C1 segment of cervical spinal cord (tissue), 14 donors: Measurements from ENCODE around the gene ALDH9A1.
"Not testable (repeated sequence)": the region's sequence is repeated elsewhere in the genome, so short reads cannot be mapped to it uniquely, and the experiment has no call there.

Source experiments
- DNase-seq, 14 donors: peaks; one replicate each; lab custom pipeline; 2025; lab: John Stamatoyannopoulos, UW

The ALDH9A1 gene

GRCh38 chr1:165686971-165687433 lies 11.4 kb downstream of the ALDH9A1 start:
- DNase-seq: no peak

DNA sequence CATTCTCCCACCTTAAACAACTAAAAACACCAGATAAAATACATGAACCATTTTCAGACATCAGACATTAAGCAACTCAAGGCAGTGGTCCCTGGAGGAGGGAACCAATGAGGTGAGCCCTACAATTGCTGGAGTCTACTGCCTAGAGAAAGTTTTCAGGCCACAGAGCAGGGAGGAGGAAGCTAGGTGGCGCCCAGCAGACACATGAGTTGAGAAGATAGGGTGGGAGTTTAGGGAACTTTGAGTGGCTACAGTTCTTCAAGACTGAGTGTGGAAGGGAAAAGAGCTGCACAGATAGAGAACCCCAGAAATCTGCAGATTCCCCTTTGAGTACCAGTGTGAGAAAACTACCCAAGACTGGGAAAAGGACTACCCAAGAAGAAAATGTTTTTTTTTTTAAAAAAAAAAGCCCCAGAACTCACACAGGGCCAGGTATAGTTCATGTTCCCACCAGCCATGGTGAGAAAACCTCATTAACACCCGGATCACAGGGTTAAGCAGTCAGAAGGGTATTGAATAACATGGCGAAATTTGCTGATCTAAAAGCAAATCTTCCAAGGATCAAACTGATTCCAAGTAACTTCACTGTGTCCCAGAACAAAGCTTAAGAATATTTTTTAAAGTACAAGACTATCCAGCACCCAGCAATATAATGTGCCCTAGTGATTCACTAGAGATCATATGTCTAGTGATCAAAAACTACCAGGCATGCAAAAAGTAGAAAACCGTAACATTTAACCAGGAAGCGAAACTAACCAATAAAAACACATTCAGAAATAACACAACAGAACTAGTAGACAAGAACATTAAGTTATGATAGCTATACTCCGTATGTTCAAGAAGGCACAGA lies 12.0 kb downstream of the ALDH9A1 start:
- no peak for DNase-seq

DNA sequence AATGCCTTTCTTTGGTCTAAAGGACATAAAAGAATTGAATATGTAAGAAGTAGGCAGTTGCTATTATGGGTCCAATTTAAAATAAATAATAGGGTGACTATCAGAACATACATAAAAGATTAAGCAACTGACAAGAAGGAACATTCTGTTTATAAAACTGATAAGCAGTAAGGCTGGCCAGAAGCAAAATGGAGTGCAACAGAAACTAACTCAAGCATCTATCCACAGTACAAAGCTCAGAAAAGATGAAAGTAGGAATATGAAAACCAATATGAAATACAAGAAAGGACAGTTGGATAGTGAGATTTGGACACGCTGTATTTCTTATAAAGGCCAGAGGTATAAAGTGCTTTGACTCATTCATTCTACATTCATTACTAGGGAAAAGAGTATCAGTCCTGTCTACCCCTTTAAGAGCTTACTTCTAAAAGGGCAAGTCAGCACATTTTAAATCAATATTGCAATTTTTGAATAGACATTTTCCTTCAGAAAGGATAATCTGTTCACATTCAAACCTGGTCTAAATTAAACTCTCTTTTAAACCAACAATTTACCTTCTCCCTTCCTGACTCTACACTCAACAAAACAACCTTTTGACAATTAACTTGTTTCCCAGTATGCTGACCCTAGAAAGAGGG lies 14.4 kb downstream of the ALDH9A1 start:
- DNase-seq: no peak

- DNase-seq: not testable (repeated sequence)
These were observed 17.6 kb downstream of the ALDH9A1 start for GRCh38 chr1:165680773-165681172.

GRCh38 chr1:165680303-165680702 lies 18.1 kb downstream of the ALDH9A1 start:
- no peak for DNase-seq

DNA sequence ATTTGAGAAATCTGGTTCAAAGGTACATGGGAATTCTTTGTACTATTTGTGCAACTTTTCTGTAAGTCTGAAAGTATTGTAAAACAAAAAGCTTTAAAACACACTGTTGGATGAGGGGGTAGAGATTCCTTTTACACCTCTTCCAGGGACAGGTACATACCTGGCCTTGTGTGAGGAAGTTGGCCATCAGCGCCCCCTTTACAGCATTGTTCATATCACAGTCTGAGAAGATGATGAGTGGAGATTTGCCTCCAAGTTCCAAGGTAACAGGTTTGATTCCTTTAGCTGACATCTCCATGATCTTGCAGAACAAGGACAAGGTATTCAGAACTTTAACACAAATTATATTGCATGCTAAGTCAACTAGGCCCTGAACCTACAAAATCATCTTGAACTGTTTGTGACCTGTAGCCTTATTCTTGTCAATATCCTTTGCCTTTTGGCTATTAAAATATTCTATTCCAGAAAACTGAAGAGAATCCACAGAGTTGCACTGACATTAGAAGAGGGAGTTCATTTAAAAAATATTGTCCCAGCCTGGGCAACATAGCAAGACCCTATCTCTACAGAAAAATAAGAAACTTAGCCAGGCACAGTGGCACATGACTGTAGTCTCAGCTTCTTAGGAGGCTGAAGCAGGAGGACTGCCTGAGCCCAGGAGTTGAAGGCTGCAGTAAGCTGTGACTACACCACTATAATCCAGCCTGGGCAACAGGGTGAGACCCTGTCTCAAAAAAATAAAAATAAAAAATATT lies 18.9 kb downstream of the ALDH9A1 start:
- no peak for DNase-seq

GRCh38 chr1:165678509-165678908 lies 19.9 kb downstream of the ALDH9A1 start:
- no peak for DNase-seq

DNA sequence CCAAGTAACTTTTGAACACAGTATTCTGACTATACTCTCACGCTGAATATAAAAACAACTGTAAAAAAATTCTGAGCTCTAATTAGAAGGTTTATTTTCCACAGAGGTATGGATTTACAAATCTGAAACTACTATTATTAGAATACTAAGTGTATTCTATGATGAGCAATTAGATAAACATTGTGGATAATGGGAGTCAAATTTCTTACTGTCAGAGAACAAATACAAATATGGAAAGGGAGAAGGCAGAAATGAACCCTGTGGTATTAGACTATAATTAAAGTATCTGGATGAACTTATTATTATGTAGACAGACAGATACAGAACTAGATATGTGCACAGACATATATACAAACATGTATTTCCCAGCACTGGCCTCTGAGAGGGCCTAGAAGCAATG lies 22.6 kb downstream of the ALDH9A1 start:
- DNase-seq: no peak

DNA sequence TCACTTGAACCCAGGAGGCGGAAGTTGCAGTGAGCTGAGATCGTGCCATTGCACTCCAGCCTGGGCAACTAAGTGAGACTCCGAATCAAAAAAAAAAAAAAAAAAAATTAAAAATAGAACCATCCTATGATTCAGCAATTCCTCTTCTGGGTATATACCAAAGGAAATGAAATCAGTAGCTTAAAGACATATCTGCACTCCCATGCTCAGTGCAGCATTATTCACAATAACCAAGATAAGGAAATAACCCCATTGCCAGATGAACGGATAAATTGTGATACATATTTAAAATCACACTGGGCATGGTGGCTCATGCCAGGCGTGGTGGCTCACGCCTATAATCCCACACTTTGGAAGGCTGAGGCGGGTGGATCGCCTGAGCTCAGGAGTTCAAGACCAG lies 23.8 kb downstream of the ALDH9A1 start:
- no peak for DNase-seq

DNA sequence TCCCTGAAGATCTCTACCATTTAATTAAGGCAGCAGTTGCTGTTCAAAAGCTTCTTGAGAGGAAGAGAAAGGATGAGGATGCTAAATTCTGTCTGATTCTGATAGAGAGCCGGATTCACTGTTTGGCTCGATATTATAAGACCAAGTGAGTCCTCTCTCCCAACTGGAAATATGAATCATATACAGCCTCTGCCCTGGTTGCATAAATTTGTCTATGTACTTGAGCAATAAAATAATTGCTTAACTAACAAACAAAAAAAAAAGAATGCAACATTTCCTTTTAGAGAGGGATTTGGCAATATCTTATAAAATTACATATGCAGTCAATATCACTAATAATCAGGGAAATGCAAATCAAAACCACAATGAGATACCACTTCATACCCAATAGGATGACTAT lies 26.8 kb downstream of the ALDH9A1 start:
- DNase-seq: no peak

GRCh38 chr1:165668184-165668583 lies 30.2 kb downstream of the ALDH9A1 start:
- no peak for DNase-seq

- DNase-seq: no peak
These were observed 32.1 kb downstream of the ALDH9A1 start for GRCh38 chr1:165666152-165666825.

- DNase-seq: no peak
These were observed 36.2 kb downstream of the ALDH9A1 start for GRCh38 chr1:165662186-165662585.

- no peak for DNase-seq
These were observed 36.7 kb downstream of the ALDH9A1 start for GRCh38 chr1:165661703-165662102.

DNA sequence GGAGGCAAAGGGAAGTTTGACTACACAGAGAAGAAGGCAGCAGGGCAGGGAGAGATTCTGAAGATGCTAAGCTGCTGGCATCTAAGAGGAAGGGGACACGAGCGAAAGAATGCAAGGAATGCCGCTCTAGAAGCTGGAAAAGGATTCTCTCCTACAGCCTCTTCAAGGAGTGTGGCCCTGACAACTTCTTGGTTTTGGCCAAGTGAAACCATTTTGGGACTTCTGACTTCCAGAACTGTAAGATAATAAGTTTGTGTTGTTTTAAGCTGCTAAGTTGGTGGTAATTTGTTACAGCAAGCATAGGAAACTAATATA lies 38.8 kb downstream of the ALDH9A1 start:
- no peak for DNase-seq

DNA sequence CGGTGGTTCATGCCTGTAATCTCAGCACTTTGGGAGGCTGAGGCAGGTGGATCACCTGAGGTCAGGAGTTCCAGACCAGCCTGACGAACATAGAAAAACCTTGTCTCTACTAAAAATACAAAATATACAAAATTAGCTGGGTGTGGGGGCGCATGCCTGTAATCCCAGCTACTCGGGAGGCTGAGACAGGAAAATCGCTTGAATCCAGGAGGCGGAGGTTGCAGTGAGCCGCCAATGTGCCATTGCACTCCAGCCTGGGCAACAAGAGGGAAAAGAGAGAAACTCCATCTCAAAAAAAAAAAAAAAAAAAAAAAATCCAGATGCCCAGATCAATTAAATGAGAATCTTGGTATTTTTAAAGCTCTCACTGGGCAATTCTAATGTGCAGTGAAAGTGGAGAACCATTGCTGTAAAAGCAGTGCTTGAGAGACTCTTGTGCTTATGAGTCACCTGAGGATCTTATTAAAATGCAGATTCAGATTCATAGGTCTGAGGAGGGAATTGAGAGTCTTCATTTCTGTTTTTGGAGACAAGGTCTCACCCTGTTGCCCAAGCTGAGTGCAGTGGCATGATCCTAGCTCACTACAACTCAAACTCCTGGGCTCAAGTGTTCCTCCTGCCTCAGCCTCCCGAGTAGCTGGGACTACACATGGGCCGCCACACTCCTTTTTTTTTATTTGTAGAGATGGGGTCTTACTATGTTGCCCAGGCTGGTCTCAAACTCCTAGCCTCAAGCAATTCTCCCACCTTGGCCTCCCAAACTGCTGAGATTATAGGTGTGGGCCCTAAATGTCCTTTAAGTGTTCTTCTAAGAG lies 39.4 kb downstream of the ALDH9A1 start:
- DNase-seq: not testable (repeated sequence)

GRCh38 chr1:165650981-165651625 lies 47.3 kb downstream of the ALDH9A1 start:
- DNase-seq: no peak

DNA sequence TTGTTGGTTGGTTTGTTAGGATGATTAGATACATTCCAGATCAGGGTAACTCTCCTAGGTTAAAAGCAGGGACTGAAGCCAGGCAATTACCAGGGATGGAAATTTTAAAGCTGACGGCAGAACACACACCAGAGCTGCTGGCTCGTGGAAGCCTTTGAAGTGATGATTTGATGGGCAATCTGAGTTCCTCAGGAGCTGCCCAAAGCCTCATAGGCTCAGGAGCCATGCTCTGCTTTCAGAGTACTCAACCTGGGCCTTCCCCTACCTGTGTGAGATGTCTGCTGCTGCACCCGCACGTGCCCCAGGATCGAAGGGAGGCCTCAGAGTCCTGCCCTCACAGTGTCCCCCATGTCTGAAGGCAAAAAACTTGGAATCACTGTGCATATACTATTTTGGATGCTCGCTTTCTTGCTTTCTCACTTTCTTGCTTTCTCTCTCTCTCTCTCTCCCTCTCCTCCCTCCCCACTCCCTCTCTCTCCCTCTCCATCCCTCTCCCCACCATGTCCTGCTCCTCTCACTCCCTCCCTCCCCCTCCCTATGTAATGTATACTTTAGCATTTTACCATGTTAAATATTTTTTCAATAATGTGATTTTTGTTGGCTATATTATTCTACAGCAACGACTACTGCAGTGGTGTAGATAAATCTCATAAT lies 49.3 kb downstream of the ALDH9A1 start:
- no peak for DNase-seq

- DNase-seq: no peak
These were observed 50.4 kb downstream of the ALDH9A1 start for GRCh38 chr1:165647970-165648369.

- no peak for DNase-seq
These were observed 50.8 kb downstream of the ALDH9A1 start for GRCh38 chr1:165647517-165647916.
